BLaER1 treated with 17β-estradiol and CSF1 and Interleukin-3, amounts not matched to agents 10 nM and 100 nM (cell line): ENCODE data around the gene SERTAD2.

Experiments
- H3K27ac ChIP-seq, 11 experiments: shearing (Covaris generic); formaldehyde crosslinking; 2 replicates each; pipeline ENCODE4 v1.8.1; 2022
- H3K27me3 ChIP-seq, 11 experiments: shearing (Covaris generic); formaldehyde crosslinking; 2 replicates each; pipeline ENCODE4 v1.8.1; 2022
- H3K36me3 ChIP-seq, 11 experiments: shearing (Covaris generic); formaldehyde crosslinking; 2 replicates each; pipeline ENCODE4 v1.8.1; 2022
- H3K4me1 ChIP-seq, 10 experiments: shearing (Covaris generic); formaldehyde crosslinking; 2 replicates each; pipeline ENCODE4 v1.8.1; 2022
- H3K4me2 ChIP-seq, 11 experiments: shearing (Covaris generic); formaldehyde crosslinking; 2 replicates each; pipeline ENCODE4 v1.8.1; 2022
- H3K4me3 ChIP-seq, 10 experiments: shearing (Covaris generic); formaldehyde crosslinking; 2 replicates each; pipeline ENCODE4 v1.8.1; 2022
- H3K9ac ChIP-seq, 11 experiments: shearing (Covaris generic); formaldehyde crosslinking; 2 replicates each; pipeline ENCODE4 v1.8.1; 2022
- H3K9me3 ChIP-seq, 11 experiments: shearing (Covaris generic); formaldehyde crosslinking; replicated peaks in 1 of 11; 2 replicates each; pipeline ENCODE4 v1.8.1; 2022
- H4K20me1 ChIP-seq, 11 experiments: shearing (Covaris generic); formaldehyde crosslinking; 2 replicates each; pipeline ENCODE4 v1.8.1; 2022
- Cebpa-rat ChIP-seq, 11 experiments: shearing (Covaris generic); IDR thresholded peaks; 2 replicates each; pipeline ENCODE4 v1.8.1; 2022

The SERTAD2 gene

GRCh38 chr2:64665709-64666108 lies 12.0 kb upstream of the SERTAD2 start:
- Histone ChIP-seq H3K9ac (no peak overlapping the region), H3K4me3 (no peak overlapping the region), H3K9me3 (no peaks in the 10 kb centered on the region), H3K4me2 (no peak overlapping the region), H4K20me1 (no peaks in the 10 kb centered on the region), H3K27me3 (no peaks in the 10 kb centered on the region), H3K4me1 (peaks cover 30 to 41% (median 35%) of the 10 kb centered on the region in 10 experiments), H3K36me3 (no peaks in the 10 kb centered on the region), H3K27ac (no peak overlapping the region)
- no peak for TF ChIP-seq Cebpa-rat (IDR thresholded peaks at IDR 0.05)

- no peaks in the 10 kb centered on the region for H3K36me3 ChIP-seq
- H4K20me1 ChIP-seq: no peaks in the 10 kb centered on the region
- H3K27ac ChIP-seq: no peak overlapping the region
- no peak overlapping the region for H3K4me3 ChIP-seq
- H3K4me2 ChIP-seq: no peak overlapping the region
- H3K9me3 ChIP-seq: no peaks in the 10 kb centered on the region
- H3K27me3 ChIP-seq: no peaks in the 10 kb centered on the region
- H3K4me1 ChIP-seq: peaks cover 36 to 55% (median 43%) of the 10 kb centered on the region in 10 experiments
- no peak for TF ChIP-seq Cebpa-rat (IDR thresholded peaks at IDR 0.05)
- no peak overlapping the region for H3K9ac ChIP-seq
Measured at GRCh38 chr2:64663402-64663801, 9.7 kb upstream of the SERTAD2 start.

- Histone ChIP-seq H3K36me3 (no peaks in the 10 kb centered on the region), H3K4me3 (no peak overlapping the region), H3K27me3 (no peaks in the 10 kb centered on the region), H4K20me1 (no peaks in the 10 kb centered on the region), H3K9ac (peak overlapping the region in 3 of 11 experiments; percentile 3 to 39 (median 27); a peak in 4 of 22 replicates), H3K4me2 (peak overlapping the region; percentile 1 to 84 (median 55); a peak in 19 of 22 replicates), H3K9me3 (no peaks in the 10 kb centered on the region), H3K4me1 (peaks cover 40 to 57% (median 46%) of the 10 kb centered on the region in 10 experiments), H3K27ac (peak overlapping the region in 5 of 11 experiments; percentile 2 to 42 (median 33); a peak in 4 of 22 replicates)
- TF ChIP-seq Cebpa-rat (IDR thresholded peaks at IDR 0.05): no peak
Measured at GRCh38 chr2:64661741-64662169, 8.0 kb upstream of the SERTAD2 start.

- Histone ChIP-seq H3K36me3 (no peaks in the 10 kb centered on the region), H4K20me1 (no peaks in the 10 kb centered on the region), H3K4me3 (no peak overlapping the region), H3K27ac (no peak overlapping the region), H3K9ac (no peak overlapping the region), H3K4me1 (peaks cover 61 to 76% (median 65%) of the 10 kb centered on the region in 10 experiments), H3K9me3 (no peaks in the 10 kb centered on the region), H3K4me2 (peak overlapping the region in 2 of 11 experiments; percentile 32 to 85; a peak in 5 of 22 replicates), H3K27me3 (no peaks in the 10 kb centered on the region)
- TF ChIP-seq Cebpa-rat (IDR thresholded peaks at IDR 0.05): no peak
Measured at GRCh38 chr2:64659252-64659651, 5.5 kb upstream of the SERTAD2 start.

- Histone ChIP-seq H3K9me3 (no peaks in the 10 kb centered on the region), H3K4me2 (peak overlapping the region; percentile 26 to 99 (median 96); a peak in 20 of 22 replicates), H3K27ac (peak overlapping the region in 5 of 11 experiments; percentile 6 to 15 (median 12); a peak in 6 of 22 replicates), H3K36me3 (no peaks in the 10 kb centered on the region), H3K4me3 (no peak overlapping the region), H3K27me3 (no peaks in the 10 kb centered on the region), H3K4me1 (peaks cover 61 to 76% (median 65%) of the 10 kb centered on the region in 10 experiments), H4K20me1 (no peaks in the 10 kb centered on the region; a peak in 2 of 22 replicates), H3K9ac (no peak overlapping the region)
- TF ChIP-seq Cebpa-rat (IDR thresholded peaks at IDR 0.05): no peak
Measured at GRCh38 chr2:64658269-64658668, 4.6 kb upstream of the SERTAD2 start.

- Histone ChIP-seq H3K27ac (peak overlapping the region in 5 of 11 experiments; percentile 1 to 94 (median 15); a peak in 5 of 22 replicates), H3K36me3 (no peaks in the 10 kb centered on the region), H3K27me3 (no peaks in the 10 kb centered on the region), H3K4me1 (peaks cover 63 to 71% (median 65%) of the 10 kb centered on the region in 10 experiments), H3K9ac (no peak overlapping the region), H3K4me3 (no peak overlapping the region), H3K9me3 (no peaks in the 10 kb centered on the region), H4K20me1 (peaks cover 0 to 8% (median 4%) of the 10 kb centered on the region in 11 experiments; a peak in 14 of 22 replicates), H3K4me2 (peak overlapping the region; percentile 26 to 99 (median 96); a peak in 21 of 22 replicates)
- TF ChIP-seq Cebpa-rat (IDR thresholded peaks at IDR 0.05): no peak
Measured at GRCh38 chr2:64657411-64657810, 3.7 kb upstream of the SERTAD2 start.

- Histone ChIP-seq H3K27me3 (no peaks in the 10 kb centered on the region), H3K9ac (peak overlapping the region in 7 of 11 experiments; percentile 3 to 55 (median 33); a peak in 5 of 22 replicates), H3K27ac (peak overlapping the region in 8 of 11 experiments; percentile 56 to 94 (median 92); a peak in 16 of 22 replicates), H3K36me3 (no peaks in the 10 kb centered on the region), H4K20me1 (peaks cover 5 to 19% (median 14%) of the 10 kb centered on the region in 11 experiments; a peak in 16 of 22 replicates), H3K9me3 (no peaks in the 10 kb centered on the region), H3K4me2 (peak overlapping the region; percentile 62 to 99 (median 96); a peak in 21 of 22 replicates), H3K4me3 (no peak overlapping the region), H3K4me1 (peaks cover 64 to 72% (median 66%) of the 10 kb centered on the region in 10 experiments)
- no peak for TF ChIP-seq Cebpa-rat (IDR thresholded peaks at IDR 0.05)
Measured at GRCh38 chr2:64656379-64656778, 2.7 kb upstream of the SERTAD2 start.

GRCh38 chr2:64655873-64656272 lies 2.2 kb upstream of the SERTAD2 start:
- no peaks in the 10 kb centered on the region for H3K27me3 ChIP-seq
- H4K20me1 ChIP-seq: peaks cover 6 to 24% (median 19%) of the 10 kb centered on the region in 11 experiments; a peak in 17 of 22 replicates
- peak in 7 of 11 experiments; percentile 10 to 87 (median 61); a peak in 8 of 22 replicates for TF ChIP-seq Cebpa-rat (IDR thresholded peaks at IDR 0.05)
- peaks cover 62 to 72% (median 66%) of the 10 kb centered on the region in 10 experiments for H3K4me1 ChIP-seq
- H3K36me3 ChIP-seq: no peaks in the 10 kb centered on the region
- H3K27ac ChIP-seq: peak overlapping the region in 8 of 11 experiments; percentile 56 to 94 (median 92); a peak in 16 of 22 replicates
- H3K4me3 ChIP-seq: 0 out of 20 replicates have a peak overlapping the region, but pooled peaks of 1 of the 10 experiments have one; percentile 7
- peak overlapping the region in 8 of 11 experiments; percentile 31 to 95 (median 56); a peak in 15 of 22 replicates for H3K9ac ChIP-seq
- peak overlapping the region; percentile 85 to 99 (median 96) for H3K4me2 ChIP-seq
- H3K9me3 ChIP-seq: no peaks in the 10 kb centered on the region

- H3K9me3 ChIP-seq: no peaks in the 10 kb centered on the region
- peak overlapping the region in 10 of 11 experiments; percentile 89 to 94 (median 93); a peak in 18 of 22 replicates for H3K27ac ChIP-seq
- peak overlapping the region; percentile 76 to 87 (median 83); a peak in 18 of 20 replicates for H3K4me3 ChIP-seq
- no peak for TF ChIP-seq Cebpa-rat (IDR thresholded peaks at IDR 0.05)
- H3K27me3 ChIP-seq: no peaks in the 10 kb centered on the region
- peak overlapping the region; percentile 91 to 95 (median 94); a peak in 20 of 22 replicates for H3K9ac ChIP-seq
- no peaks in the 10 kb centered on the region for H3K36me3 ChIP-seq
- H4K20me1 ChIP-seq: peaks cover 14 to 31% (median 26%) of the 10 kb centered on the region in 11 experiments; a peak in 18 of 22 replicates
- H3K4me1 ChIP-seq: peaks cover 61 to 76% (median 71%) of the 10 kb centered on the region in 10 experiments
- peak overlapping the region; percentile 85 to 99 (median 96) for H3K4me2 ChIP-seq
Measured at GRCh38 chr2:64655018-64655664, 1.4 kb upstream of the SERTAD2 start.
